Thyroid gland (tissue), 4 donors: ENCODE results near the gene C3orf22. TPM values are rescaled to one million over a fixed set of nuclear protein-coding genes. Genes with fewer than 3 reads are reported as not detected.

ENCODE experiments used
- DNase-seq, 2 donors: peaks; one replicate each; pipeline ENCODE4 v3.0.0-alpha.2; 2019
- H3K27ac ChIP-seq, 3 donors: fragments of 200-600 bp; sonication (generic); 1 replicate in 2 of 3; 2 replicates in 1 of 3; pipeline ENCODE4 v1.5.1; 2016 to 2019; ENCODE audit warnings: mild to moderate bottlenecking in 1 of 3, moderate library complexity in 1 of 3
- H3K27me3 ChIP-seq: fragments of 200-600 bp; sonication (generic); one replicate; pipeline ENCODE4 v1.5.1; 2019
- H3K36me3 ChIP-seq, 2 donors: fragments of 200-600 bp; sonication (generic); one replicate each; pipeline ENCODE4 v1.5.1; 2016 to 2019
- H3K4me1 ChIP-seq, 2 donors: fragments of 200-600 bp; sonication (generic); one replicate each; pipeline ENCODE4 v1.5.1; 2017 to 2019
- H3K4me3 ChIP-seq, 3 donors: fragments of 200-600 bp; sonication (generic); replicated peaks in 1 of 3; 1 replicate in 2 of 3; 2 replicates in 1 of 3; pipeline ENCODE4 v1.5.1; 2016; ENCODE audit warnings: mild to moderate bottlenecking in 1 of 3
- H3K9me3 ChIP-seq: fragments of 200-600 bp; sonication (generic); one replicate; pipeline ENCODE4 v1.5.1; 2017
- POLR2A ChIP-seq, 2 donors: fragments of 450-650 bp; IDR thresholded peaks; one replicate each; pipeline ENCODE4 v1.6.1; 2017; ENCODE audit warnings: antibody characterized with exemption in 2 of 2, mild to moderate bottlenecking in 2 of 2, moderate library complexity in 1 of 2
- WGBS, 2 donors: methylation state at CpG; one replicate each; pipeline ENCODE4 v1.1.5; 2017; 5-methylcytosine and 5-hydroxymethylcytosine counted together
- intact Hi-C: fragments of 100-400 bp; cut with DNase I; formaldehyde crosslinking; loops from one replicate; pipeline ENCODE4 v1.15.1; 2023
- total RNA-seq, 4 donors: library from RNA; depleted of rRNA; stranded (reverse); fragments of >200 nt; gene quantifications; one replicate each; pipeline ENCODE4 v1.2.3, GENCODE V29; 2016
- TF ChIP-seq, protein P1 (sequence below), 6 experiments: fragments of 200-600 bp in 3 of 6; fragments of 450-650 bp in 3 of 6; sonication (generic) in 3 of 6; IDR thresholded peaks; one replicate each; pipeline ENCODE4 v1.5.1; 2016 to 2019; ENCODE audit warnings: antibody characterized with exemption in 6 of 6, mild to moderate bottlenecking in 2 of 6, inconsistent platforms in 1 of 6, moderate library complexity in 1 of 6

C3orf22 gene
- total RNA-seq, 4 donors from 2014 or later: not detected

DNA sequence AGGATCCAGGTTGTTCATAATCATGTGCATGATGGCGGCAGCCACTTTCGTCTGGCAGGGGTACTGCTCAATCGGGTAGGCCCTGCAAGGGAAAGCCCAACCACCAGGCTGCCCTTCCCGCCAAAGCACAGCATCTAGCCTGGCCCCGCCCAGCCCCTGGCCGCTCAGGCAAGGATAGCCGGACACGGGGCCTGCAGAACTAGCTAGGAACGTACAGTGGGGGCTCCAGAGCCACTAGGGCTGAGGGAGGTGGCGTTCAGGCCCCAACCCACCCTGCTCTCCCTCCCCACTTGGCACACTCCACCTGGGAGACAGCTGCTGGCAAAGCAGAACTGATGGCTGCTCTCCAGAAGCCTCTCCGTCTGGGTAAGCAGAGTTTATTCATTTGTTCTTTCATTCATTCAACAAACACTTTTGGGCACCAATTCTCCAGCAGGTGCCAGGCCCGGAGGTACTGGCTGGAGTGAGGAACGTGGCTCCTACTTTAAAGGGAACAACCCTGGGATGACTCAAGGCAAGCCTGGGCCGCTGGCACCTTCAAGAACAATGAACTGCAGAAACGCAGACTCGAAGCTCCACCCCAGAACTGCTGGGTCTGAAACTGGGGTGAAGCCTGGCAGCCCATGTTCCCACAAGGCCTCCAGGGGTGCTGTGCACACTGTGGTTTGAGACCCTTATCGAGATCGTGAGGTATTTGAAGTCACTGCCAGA, 49.0 kb downstream of the C3orf22 start:
- Histone ChIP-seq H3K27ac (no peak overlapping the region), H3K36me3 (no peaks in the 10 kb centered on the region), H3K9me3 (no peaks in the 10 kb centered on the region), H3K4me3 (no peak overlapping the region), H3K27me3 (no peaks in the 10 kb centered on the region), H3K4me1 (peaks cover 0 to 8% of the 10 kb centered on the region in 2 donors)
- WGBS, 2 donors: 68 to 74% methylated on average over 11 to 13 of the region's 18 CpGs
- no peak for DNase-seq
- no peak for TF ChIP-seq POLR2A (IDR thresholded peaks at IDR 0.05)
- TF ChIP-seq, protein P1, sequence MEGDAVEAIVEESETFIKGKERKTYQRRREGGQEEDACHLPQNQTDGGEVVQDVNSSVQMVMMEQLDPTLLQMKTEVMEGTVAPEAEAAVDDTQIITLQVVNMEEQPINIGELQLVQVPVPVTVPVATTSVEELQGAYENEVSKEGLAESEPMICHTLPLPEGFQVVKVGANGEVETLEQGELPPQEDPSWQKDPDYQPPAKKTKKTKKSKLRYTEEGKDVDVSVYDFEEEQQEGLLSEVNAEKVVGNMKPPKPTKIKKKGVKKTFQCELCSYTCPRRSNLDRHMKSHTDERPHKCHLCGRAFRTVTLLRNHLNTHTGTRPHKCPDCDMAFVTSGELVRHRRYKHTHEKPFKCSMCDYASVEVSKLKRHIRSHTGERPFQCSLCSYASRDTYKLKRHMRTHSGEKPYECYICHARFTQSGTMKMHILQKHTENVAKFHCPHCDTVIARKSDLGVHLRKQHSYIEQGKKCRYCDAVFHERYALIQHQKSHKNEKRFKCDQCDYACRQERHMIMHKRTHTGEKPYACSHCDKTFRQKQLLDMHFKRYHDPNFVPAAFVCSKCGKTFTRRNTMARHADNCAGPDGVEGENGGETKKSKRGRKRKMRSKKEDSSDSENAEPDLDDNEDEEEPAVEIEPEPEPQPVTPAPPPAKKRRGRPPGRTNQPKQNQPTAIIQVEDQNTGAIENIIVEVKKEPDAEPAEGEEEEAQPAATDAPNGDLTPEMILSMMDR (IDR thresholded peaks at IDR 0.05): no peak
- intact Hi-C loops: no loop called here

- 81 to 100% methylated on average over 4 of the region's 4 CpGs for WGBS, 2 donors
These were observed 50.2 kb downstream of the C3orf22 start for GRCh38 chr3:126508564-126508964.

GRCh38 chr3:126507886-126508285, 50.8 kb downstream of the C3orf22 start:
- TF ChIP-seq POLR2A (IDR thresholded peaks at IDR 0.05): no peak
- TF ChIP-seq, protein P1 (IDR thresholded peaks at IDR 0.05): no peak
- DNase-seq: no peak

More at GRCh38 chr3:126508564-126508964, 50.2 kb downstream of the C3orf22 start:
- no peak for DNase-seq
- Histone ChIP-seq H3K27ac (no peak overlapping the region), H3K27me3 (no peaks in the 10 kb centered on the region), H3K9me3 (no peaks in the 10 kb centered on the region), H3K4me3 (no peak overlapping the region), H3K36me3 (no peaks in the 10 kb centered on the region), H3K4me1 (peaks cover 0 to 8% of the 10 kb centered on the region in 2 donors)
- intact Hi-C loops: no loop called here
- TF ChIP-seq POLR2A (IDR thresholded peaks at IDR 0.05): no peak
- TF ChIP-seq, protein P1 (IDR thresholded peaks at IDR 0.05): no peak

DNA sequence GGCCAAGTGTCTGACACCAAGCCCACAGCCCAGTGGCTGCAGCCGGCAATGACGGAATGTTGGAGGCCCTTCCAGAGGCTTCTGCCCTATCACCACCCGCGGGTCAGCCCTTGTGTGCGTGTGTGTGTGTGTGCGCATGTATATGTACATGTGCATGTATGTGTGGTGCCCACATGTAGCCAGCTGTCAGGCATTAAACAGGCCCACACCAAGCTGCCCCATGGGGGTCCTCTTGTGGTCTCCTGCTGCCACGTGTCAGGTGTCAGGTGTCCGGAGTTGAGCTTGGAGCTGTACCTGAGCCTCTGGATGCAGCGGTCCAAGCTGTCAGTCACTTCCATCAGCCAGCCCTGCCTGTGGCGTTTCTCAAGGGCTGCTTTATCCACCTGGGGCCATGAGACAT, 55.0 kb downstream of the C3orf22 start:
- H3K4me1 ChIP-seq: no peaks in the 10 kb centered on the region
- DNase-seq: no peak
- intact Hi-C loops: no loop called here
- WGBS, 2 donors: 80 to 93% methylated on average over 1 to 3 of the region's 10 CpGs
- TF ChIP-seq, protein P1 (IDR thresholded peaks at IDR 0.05): no peak
- no peak for TF ChIP-seq POLR2A (IDR thresholded peaks at IDR 0.05)
- H3K9me3 ChIP-seq: no peaks in the 10 kb centered on the region
- H3K4me3 ChIP-seq: no peak overlapping the region
- H3K36me3 ChIP-seq: no peaks in the 10 kb centered on the region
- no peaks in the 10 kb centered on the region for H3K27me3 ChIP-seq
- no peak overlapping the region for H3K27ac ChIP-seq

More at GRCh38 chr3:126507886-126508285, 50.8 kb downstream of the C3orf22 start:
- Histone ChIP-seq H3K9me3 (no peaks in the 10 kb centered on the region), H3K4me1 (peaks cover 0 to 5% of the 10 kb centered on the region in 2 donors), H3K27me3 (no peaks in the 10 kb centered on the region), H3K4me3 (no peak overlapping the region), H3K36me3 (no peaks in the 10 kb centered on the region), H3K27ac (no peak overlapping the region)
- intact Hi-C loops: no loop called here
- 85 to 89% methylated on average over 9 of the region's 9 CpGs for WGBS, 2 donors

GRCh38 chr3:126502656-126503055, 56.1 kb downstream of the C3orf22 start:
- WGBS, 2 donors: 96 to 97% methylated on average over 1 of the region's 1 CpG
- DNase-seq: no peak
- intact Hi-C loops: no loop called here

More at GRCh38 chr3:126502656-126503055, 56.1 kb downstream of the C3orf22 start:
- TF ChIP-seq, protein P1 (IDR thresholded peaks at IDR 0.05): no peak
- no peak for TF ChIP-seq POLR2A (IDR thresholded peaks at IDR 0.05)
- Histone ChIP-seq H3K4me3 (no peak overlapping the region), H3K36me3 (no peaks in the 10 kb centered on the region), H3K4me1 (no peaks in the 10 kb centered on the region), H3K27ac (no peak overlapping the region), H3K9me3 (no peaks in the 10 kb centered on the region), H3K27me3 (no peaks in the 10 kb centered on the region)
